ENCODE results near the gene TMEM150C.

GRCh38 chr4:82452026-82452425, 109.8 kb downstream of the TMEM150C start:
- no peak for TF ChIP-seq EZH2phosphoT487 (IDR thresholded peaks at IDR 0.05; ENCODE audit: insufficient read depth, low read depth)
- no peak for TF ChIP-seq EZH2 (IDR thresholded peaks at IDR 0.05; ENCODE audit: insufficient read depth, poor library complexity, severe bottlenecking)
